Effector memory CD4-positive, alpha-beta T cell (primary cell): ENCODE measurements around the gene SAMD1.

Experiments used
- DNase-seq, 3 donors: peaks; one replicate each; pipeline ENCODE4 v3.0.0-alpha.2; 2020
- H3K27ac ChIP-seq: 2 replicates; pipeline ENCODE4 v1.7.0; 2013; ENCODE audit warnings: mild to moderate bottlenecking, low read length, moderate library complexity; ENCODE audit not compliant: insufficient read depth, poor library complexity, severe bottlenecking
- H3K27me3 ChIP-seq: replicated peaks from 2 replicates; pipeline ENCODE4 v1.7.0; 2013; ENCODE audit warnings: mild to moderate bottlenecking, low read length; ENCODE audit not compliant: insufficient read depth, control insufficient read depth, poor library complexity, severe bottlenecking
- H3K36me3 ChIP-seq: 2 replicates; pipeline ENCODE4 v1.7.0; 2013; ENCODE audit warnings: mild to moderate bottlenecking, low read length, moderate library complexity; ENCODE audit not compliant: control insufficient read depth, insufficient read depth
- H3K4me1 ChIP-seq: 2 replicates; pipeline ENCODE4 v1.7.0; 2013; ENCODE audit warnings: low read length, mild to moderate bottlenecking; ENCODE audit not compliant: control insufficient read depth, insufficient read depth, poor library complexity, severe bottlenecking
- H3K4me3 ChIP-seq: 2 replicates; pipeline ENCODE4 v1.7.0; 2013; ENCODE audit warnings: low read length, low read depth, mild to moderate bottlenecking; ENCODE audit not compliant: insufficient read depth, poor library complexity, severe bottlenecking
- H3K9me3 ChIP-seq: 2 replicates; pipeline ENCODE4 v1.7.0; 2013; ENCODE audit warnings: mild to moderate bottlenecking, low read length, moderate library complexity; ENCODE audit not compliant: control insufficient read depth

The SAMD1 gene

DNA sequence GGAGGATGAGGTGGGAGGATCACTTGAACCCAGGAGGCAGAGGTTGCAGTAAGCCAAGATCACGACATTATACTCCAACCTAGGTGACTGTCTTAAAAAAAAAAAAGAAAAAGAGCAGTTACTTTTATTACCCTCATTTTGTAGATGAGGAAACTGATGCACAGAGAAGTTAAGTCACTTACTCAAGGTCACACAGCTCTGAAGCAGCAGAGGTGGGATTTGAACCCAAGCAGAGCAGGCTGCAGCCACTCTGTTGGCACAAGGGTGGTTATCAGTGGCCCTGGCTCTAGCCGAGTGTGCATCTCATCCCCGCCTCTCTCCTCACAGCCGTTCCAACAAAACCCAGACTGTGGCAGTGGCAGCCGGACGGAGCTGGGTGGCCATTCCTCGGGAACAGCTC lies 51.4 kb downstream of the SAMD1 start:
- no peaks in the 10 kb centered on the region for H3K9me3 ChIP-seq
- no peaks in the 10 kb centered on the region for H3K27me3 ChIP-seq
- DNase-seq, result no peak
- H3K36me3 ChIP-seq, result peaks cover 60% of the 10 kb centered on the region
- no peak overlapping the region for H3K4me3 ChIP-seq
- no peak overlapping the region for H3K27ac ChIP-seq
- H3K4me1 ChIP-seq, result peaks cover 3% of the 10 kb centered on the region
